SKM-1 (cell line): ENCODE results near the gene CSNK2A1.

Experiments used
- DNase-seq: peaks from one replicate; lab custom pipeline; 2025; ENCODE audit not compliant: unreplicated experiment; lab: John Stamatoyannopoulos, UW

CSNK2A1 gene

GRCh38 chr20:432208-432607 is 111.4 kb downstream of the CSNK2A1 start:
- no peak for DNase-seq

- peak; percentile 6 for DNase-seq
Observed at GRCh38 chr20:431012-431904, 112.3 kb downstream of the CSNK2A1 start.

GRCh38 chr20:430091-430999 is 113.2 kb downstream of the CSNK2A1 start:
- DNase-seq, result no peak

- DNase-seq, result no peak
Observed at GRCh38 chr20:428658-429200, 114.9 kb downstream of the CSNK2A1 start.

GRCh38 chr20:427849-428657 is 115.5 kb downstream of the CSNK2A1 start:
- DNase-seq, result no peak

GRCh38 chr20:427401-427800 is 116.2 kb downstream of the CSNK2A1 start:
- DNase-seq, result no peak

- no peak for DNase-seq
Observed at GRCh38 chr20:426566-426965, 117.0 kb downstream of the CSNK2A1 start.
